ENCODE measurements around the gene PTH1R.

GRCh38 chr3:46883054-46883829 is 5.7 kb downstream of the PTH1R start:
- TF ChIP-seq GATA2 (IDR thresholded peaks at IDR 0.05; ENCODE audit: low read depth, low read length) (no peak), GATA3 (IDR thresholded peaks at IDR 0.05; ENCODE audit: low read depth, low read length) (no peak)

All from SH-SY5Y (cell line).